Fibroblast of mammary gland (primary cell): ENCODE measurements around the gene VRTN.

Experiments
- DNase-seq: peaks from one replicate; pipeline ENCODE4 v3.0.0-alpha.2; 2010; ENCODE audit warnings: low read depth
- H3K4me3 ChIP-seq: 2 replicates; pipeline ENCODE4 v1.5.1; 2011; ENCODE audit warnings: low read depth, mild to moderate bottlenecking, low read length, moderate library complexity; ENCODE audit not compliant: control insufficient read depth
- CTCF ChIP-seq: conservative IDR thresholded peaks from 2 replicates; pipeline ENCODE4 v1.5.1; 2011; ENCODE audit warnings: low read depth, low read length, inconsistent platforms; ENCODE audit not compliant: control insufficient read depth, insufficient read depth

The VRTN gene

GRCh38 chr14:74348735-74349463 lies 628 bp downstream of the VRTN start:
- DNase-seq = no peak
- H3K4me3 ChIP-seq = no peak overlapping the region
- no peak for TF ChIP-seq CTCF

GRCh38 chr14:74349757-74350156 lies 1.5 kb downstream of the VRTN start:
- no peak for DNase-seq
- no peak for TF ChIP-seq CTCF
- H3K4me3 ChIP-seq = no peak overlapping the region

GRCh38 chr14:74350211-74350927 lies 2.1 kb downstream of the VRTN start:
- TF ChIP-seq CTCF = no peak
- no peak overlapping the region for H3K4me3 ChIP-seq

GRCh38 chr14:74350928-74351323 lies 2.7 kb downstream of the VRTN start:
- no peak for DNase-seq
- no peak for TF ChIP-seq CTCF
- no peak overlapping the region for H3K4me3 ChIP-seq

More at GRCh38 chr14:74350211-74350927, 2.1 kb downstream of the VRTN start:
- DNase-seq = no peak

GRCh38 chr14:74356892-74357575 lies 8.8 kb downstream of the VRTN start:
- no peak for TF ChIP-seq CTCF
- no peak for DNase-seq

GRCh38 chr14:74357585-74357984 lies 9.3 kb downstream of the VRTN start:
- no peak for TF ChIP-seq CTCF

More at GRCh38 chr14:74356892-74357575, 8.8 kb downstream of the VRTN start:
- no peak overlapping the region for H3K4me3 ChIP-seq

More at GRCh38 chr14:74357585-74357984, 9.3 kb downstream of the VRTN start:
- H3K4me3 ChIP-seq = no peak overlapping the region
- DNase-seq = no peak
